ENCODE data around the gene DDIT3. TPM values are rescaled to one million over a fixed set of nuclear protein-coding genes. Genes with fewer than 3 reads are reported as not detected.
A peak's percentile ranks its signal among the peaks of the same experiment; 100 is the strongest.

DDIT3 gene
- total RNA-seq, 1 donor from 2014 or later, result 213 TPM

- TF ChIP-seq CTCF (IDR thresholded peaks at IDR 0.05; ENCODE audit: insufficient read depth, low read length, severe bottlenecking), result no peak
- DNase-seq (ENCODE audit: low read depth) (no peak), FAIRE-seq (no peak)
- Histone ChIP-seq H3K36me3 (ENCODE audit: control insufficient read depth, insufficient read depth, low read length) (peaks cover 24% of the 10 kb centered on the region), H3K27me3 (ENCODE audit: control insufficient read depth, insufficient read depth, low read length) (no peaks in the 10 kb centered on the region), H3K4me3 (ENCODE audit: low read depth, low read length) (peak overlapping the region; percentile 76)
Measured at GRCh38 chr12:57489157-57489641, 31.1 kb downstream of the DDIT3 start.

- Histone ChIP-seq H3K36me3 (ENCODE audit: control insufficient read depth, insufficient read depth, low read length) (peaks cover 24% of the 10 kb centered on the region), H3K27me3 (ENCODE audit: control insufficient read depth, insufficient read depth, low read length) (no peaks in the 10 kb centered on the region), H3K4me3 (ENCODE audit: low read depth, low read length) (peak overlapping the region; percentile 76)
- no peak for TF ChIP-seq CTCF (IDR thresholded peaks at IDR 0.05; ENCODE audit: insufficient read depth, low read length, severe bottlenecking)
- DNase-seq (ENCODE audit: low read depth) (no peak), FAIRE-seq (no peak)
Measured at GRCh38 chr12:57488402-57489156, 31.7 kb downstream of the DDIT3 start.

GRCh38 chr12:57487597-57488401 is 32.5 kb downstream of the DDIT3 start, which contains the start of gene MARS1:
Gene MARS1, plus strand, starts transcription at chr12:57488068. Its CDS starts 23 bp downstream, at chr12:57488091.
- Histone ChIP-seq H3K27me3 (ENCODE audit: control insufficient read depth, insufficient read depth, low read length) (no peaks in the 10 kb centered on the region), H3K4me3 (ENCODE audit: low read depth, low read length) (peak within 1 kb of the TSS; percentile 76), H3K36me3 (ENCODE audit: control insufficient read depth, insufficient read depth, low read length) (peaks cover 23% of the 10 kb centered on the region)
- DNase-seq (ENCODE audit: low read depth), result peak; percentile 97
- TF ChIP-seq CTCF (IDR thresholded peaks at IDR 0.05; ENCODE audit: insufficient read depth, low read length, severe bottlenecking), result peak; percentile 14
- no peak for FAIRE-seq

GRCh38 chr12:57487055-57487596 is 33.2 kb downstream of the DDIT3 start:
- TF ChIP-seq CTCF (IDR thresholded peaks at IDR 0.05; ENCODE audit: insufficient read depth, low read length, severe bottlenecking), result no peak
- Histone ChIP-seq H3K4me3 (ENCODE audit: low read depth, low read length) (no peak overlapping the region), H3K27me3 (ENCODE audit: control insufficient read depth, insufficient read depth, low read length) (no peaks in the 10 kb centered on the region), H3K36me3 (ENCODE audit: control insufficient read depth, insufficient read depth, low read length) (peaks cover 20% of the 10 kb centered on the region)
- no peak for DNase-seq (ENCODE audit: low read depth)
- FAIRE-seq, result no peak

GRCh38 chr12:57485695-57486094 is 34.6 kb downstream of the DDIT3 start:
- Histone ChIP-seq H3K4me3 (ENCODE audit: low read depth, low read length) (no peak overlapping the region), H3K36me3 (ENCODE audit: control insufficient read depth, insufficient read depth, low read length) (peaks cover 15% of the 10 kb centered on the region), H3K27me3 (ENCODE audit: control insufficient read depth, insufficient read depth, low read length) (peaks cover 2% of the 10 kb centered on the region)
- FAIRE-seq (no peak), DNase-seq (ENCODE audit: low read depth) (no peak)
- no peak for TF ChIP-seq CTCF (IDR thresholded peaks at IDR 0.05; ENCODE audit: insufficient read depth, low read length, severe bottlenecking)

All from bronchial epithelial cell (primary cell).